ENCODE measurements around the gene PPP2R3B. TPM values are rescaled to one million over a fixed set of nuclear protein-coding genes. Genes with fewer than 3 reads are reported as not detected.

Gene PPP2R3B
- total RNA-seq, 1 donor from 2014 or later, result 36.1 TPM

- TF ChIP-seq CTCF (IDR thresholded peaks at IDR 0.05; ENCODE audit: partially characterized antibody, unreplicated experiment), result no peak
- peaks cover 20% of the 10 kb centered on the region for H3K27me3 Mint-ChIP-seq (ENCODE audit: unreplicated experiment)
- no peak for DNase-seq
Observed at GRCh38 chrX:367866-368265, 18.8 kb downstream of the PPP2R3B start.

GRCh38 chrX:367349-367748, 19.4 kb downstream of the PPP2R3B start:
- no peak for DNase-seq
- H3K27me3 Mint-ChIP-seq (ENCODE audit: unreplicated experiment), result peaks cover 20% of the 10 kb centered on the region
- no peak overlapping the region for H3K4me3 Mint-ChIP-seq (ENCODE audit: unreplicated experiment)
- H3K27ac Mint-ChIP-seq (ENCODE audit: unreplicated experiment), result no peak overlapping the region
- peaks cover 20% of the 10 kb centered on the region for H3K9me3 Mint-ChIP-seq (ENCODE audit: unreplicated experiment)
- H3K36me3 Mint-ChIP-seq (ENCODE audit: unreplicated experiment), result peaks cover 13% of the 10 kb centered on the region
- H3K4me1 Mint-ChIP-seq (ENCODE audit: low read depth, unreplicated experiment), result peaks cover 9% of the 10 kb centered on the region
- no peak for TF ChIP-seq CTCF (IDR thresholded peaks at IDR 0.05; ENCODE audit: partially characterized antibody, unreplicated experiment)

More at GRCh38 chrX:367866-368265, 18.8 kb downstream of the PPP2R3B start:
- Mint-ChIP-seq H3K9me3 (ENCODE audit: unreplicated experiment) (peaks cover 19% of the 10 kb centered on the region), H3K27ac (ENCODE audit: unreplicated experiment) (no peak overlapping the region), H3K4me1 (ENCODE audit: low read depth, unreplicated experiment) (peaks cover 9% of the 10 kb centered on the region), H3K4me3 (ENCODE audit: unreplicated experiment) (no peak overlapping the region), H3K36me3 (ENCODE audit: unreplicated experiment) (peaks cover 13% of the 10 kb centered on the region)

- Mint-ChIP-seq H3K9me3 (ENCODE audit: unreplicated experiment) (peaks cover 18% of the 10 kb centered on the region), H3K4me1 (ENCODE audit: low read depth, unreplicated experiment) (peaks cover 5% of the 10 kb centered on the region), H3K27me3 (ENCODE audit: unreplicated experiment) (peaks cover 16% of the 10 kb centered on the region), H3K4me3 (ENCODE audit: unreplicated experiment) (no peak overlapping the region), H3K27ac (ENCODE audit: unreplicated experiment) (no peak overlapping the region), H3K36me3 (ENCODE audit: unreplicated experiment) (peaks cover 21% of the 10 kb centered on the region)
- peak; percentile 1 for DNase-seq
- no peak for TF ChIP-seq CTCF (IDR thresholded peaks at IDR 0.05; ENCODE audit: partially characterized antibody, unreplicated experiment)
Observed at GRCh38 chrX:363621-364375, 22.9 kb downstream of the PPP2R3B start.

- peaks cover 18% of the 10 kb centered on the region for H3K9me3 Mint-ChIP-seq (ENCODE audit: unreplicated experiment)
- H3K4me3 Mint-ChIP-seq (ENCODE audit: unreplicated experiment), result no peak overlapping the region
- peaks cover 16% of the 10 kb centered on the region for H3K27me3 Mint-ChIP-seq (ENCODE audit: unreplicated experiment)
- no peak overlapping the region for H3K27ac Mint-ChIP-seq (ENCODE audit: unreplicated experiment)
- H3K36me3 Mint-ChIP-seq (ENCODE audit: unreplicated experiment), result peaks cover 21% of the 10 kb centered on the region
- no peak for DNase-seq
- peaks cover 5% of the 10 kb centered on the region for H3K4me1 Mint-ChIP-seq (ENCODE audit: low read depth, unreplicated experiment)
- no peak for TF ChIP-seq CTCF (IDR thresholded peaks at IDR 0.05; ENCODE audit: partially characterized antibody, unreplicated experiment)
Observed at GRCh38 chrX:362937-363620, 23.6 kb downstream of the PPP2R3B start.

DNA sequence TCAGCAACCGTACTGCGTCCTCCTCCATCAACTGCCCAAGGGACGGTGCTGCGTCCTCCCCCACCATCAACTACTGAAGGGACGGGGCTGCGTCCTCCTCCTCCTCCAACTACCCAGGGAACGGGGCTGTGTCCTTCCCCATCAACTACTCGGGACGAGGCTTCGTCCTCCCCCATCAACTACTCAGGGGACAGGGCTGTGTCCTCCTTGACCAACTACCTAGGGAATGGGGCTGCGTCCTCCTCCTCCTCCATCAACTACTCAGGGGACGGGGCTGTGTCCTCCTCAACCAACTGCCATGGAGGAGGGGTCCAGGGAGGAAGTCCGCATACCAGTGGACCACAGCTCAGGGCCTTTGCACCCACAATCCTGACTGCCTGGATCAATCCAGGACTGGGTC, 24.4 kb downstream of the PPP2R3B start:
- Mint-ChIP-seq H3K36me3 (ENCODE audit: unreplicated experiment) (peaks cover 26% of the 10 kb centered on the region), H3K4me3 (ENCODE audit: unreplicated experiment) (no peak overlapping the region), H3K4me1 (ENCODE audit: low read depth, unreplicated experiment) (no peaks in the 10 kb centered on the region), H3K27ac (ENCODE audit: unreplicated experiment) (peak overlapping the region; percentile 8), H3K27me3 (ENCODE audit: unreplicated experiment) (peaks cover 16% of the 10 kb centered on the region), H3K9me3 (ENCODE audit: unreplicated experiment) (peaks cover 17% of the 10 kb centered on the region)
- no peak for TF ChIP-seq CTCF (IDR thresholded peaks at IDR 0.05; ENCODE audit: partially characterized antibody, unreplicated experiment)
- DNase-seq, result peak; percentile 2
